Measurements from ENCODE around the gene NME2. TPM values are rescaled to one million over a fixed set of nuclear protein-coding genes. Genes with fewer than 3 reads are reported as not detected.

NME2 gene
- total RNA-seq, 1 donor from 2014 or later, result 468 TPM

- Histone ChIP-seq H3K4me1 (no peaks in the 10 kb centered on the region), H3K36me3 (no peaks in the 10 kb centered on the region), H3K27me3 (no peaks in the 10 kb centered on the region), H3K27ac (no peak overlapping the region), H3K9me3 (no peaks in the 10 kb centered on the region), H3K4me3 (no peak overlapping the region)
- no peak for DNase-seq (ENCODE audit: extremely low spot score in 2 of 2)
- intact Hi-C loops (cut with DNase I), result no loop called here
- TF ChIP-seq POLR2AphosphoS5 (IDR thresholded peaks at IDR 0.05; ENCODE audit: insufficient read depth in 1 of 2, low read depth in 1 of 2), result no peak
- TF ChIP-seq, protein P1, sequence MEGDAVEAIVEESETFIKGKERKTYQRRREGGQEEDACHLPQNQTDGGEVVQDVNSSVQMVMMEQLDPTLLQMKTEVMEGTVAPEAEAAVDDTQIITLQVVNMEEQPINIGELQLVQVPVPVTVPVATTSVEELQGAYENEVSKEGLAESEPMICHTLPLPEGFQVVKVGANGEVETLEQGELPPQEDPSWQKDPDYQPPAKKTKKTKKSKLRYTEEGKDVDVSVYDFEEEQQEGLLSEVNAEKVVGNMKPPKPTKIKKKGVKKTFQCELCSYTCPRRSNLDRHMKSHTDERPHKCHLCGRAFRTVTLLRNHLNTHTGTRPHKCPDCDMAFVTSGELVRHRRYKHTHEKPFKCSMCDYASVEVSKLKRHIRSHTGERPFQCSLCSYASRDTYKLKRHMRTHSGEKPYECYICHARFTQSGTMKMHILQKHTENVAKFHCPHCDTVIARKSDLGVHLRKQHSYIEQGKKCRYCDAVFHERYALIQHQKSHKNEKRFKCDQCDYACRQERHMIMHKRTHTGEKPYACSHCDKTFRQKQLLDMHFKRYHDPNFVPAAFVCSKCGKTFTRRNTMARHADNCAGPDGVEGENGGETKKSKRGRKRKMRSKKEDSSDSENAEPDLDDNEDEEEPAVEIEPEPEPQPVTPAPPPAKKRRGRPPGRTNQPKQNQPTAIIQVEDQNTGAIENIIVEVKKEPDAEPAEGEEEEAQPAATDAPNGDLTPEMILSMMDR (IDR thresholded peaks at IDR 0.05), result no peak
- TF ChIP-seq POLR2A (IDR thresholded peaks at IDR 0.05), result no peak
Measured at GRCh38 chr17:51128076-51128475, 38.1 kb upstream of the NME2 start.

DNA sequence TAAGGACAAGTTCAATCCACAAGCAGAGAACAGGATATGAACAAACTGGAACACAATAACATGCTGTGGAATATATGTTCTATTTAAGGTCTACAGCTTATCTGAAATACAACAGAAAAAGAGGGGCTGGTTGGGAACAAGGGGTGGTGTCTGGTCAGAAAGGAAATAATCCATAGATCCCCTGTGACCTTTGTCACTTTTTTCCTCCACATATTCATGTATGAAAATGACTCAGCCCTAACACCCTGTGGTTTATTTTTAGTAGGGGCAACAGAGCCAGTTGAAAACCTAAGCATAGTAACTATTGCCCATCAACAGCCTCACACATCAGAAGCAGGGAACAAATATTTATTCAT is 33.3 kb upstream of the NME2 start:
- Histone ChIP-seq H3K9me3 (no peaks in the 10 kb centered on the region), H3K27ac (no peak overlapping the region), H3K27me3 (no peaks in the 10 kb centered on the region), H3K36me3 (no peaks in the 10 kb centered on the region), H3K4me3 (no peak overlapping the region), H3K4me1 (no peaks in the 10 kb centered on the region)
- intact Hi-C loops (cut with DNase I), result no loop called here
- TF ChIP-seq, protein P1 (IDR thresholded peaks at IDR 0.05), result no peak
- TF ChIP-seq POLR2AphosphoS5 (IDR thresholded peaks at IDR 0.05; ENCODE audit: insufficient read depth in 1 of 2, low read depth in 1 of 2), result peak in 1 of 2 donors; percentile 18
- DNase-seq (ENCODE audit: extremely low spot score in 2 of 2), result no peak

DNA sequence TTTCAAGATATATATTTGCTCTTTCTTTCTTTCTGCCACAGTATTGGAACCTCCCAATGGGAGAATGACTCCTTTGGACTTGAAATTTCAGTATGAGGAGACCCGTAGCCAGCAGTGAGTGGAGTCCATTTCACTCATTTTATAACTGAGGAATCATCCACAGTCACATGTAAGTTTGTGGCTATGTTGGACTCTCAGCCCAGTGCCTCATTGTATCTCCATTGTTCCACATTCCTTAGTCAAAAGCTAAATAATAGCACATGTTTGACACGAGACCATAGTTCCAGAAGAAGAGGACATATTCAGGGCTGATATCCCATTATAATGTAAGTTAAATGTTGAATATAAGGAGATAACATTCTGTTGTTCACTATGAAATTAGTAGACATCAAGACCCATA is 32.8 kb upstream of the NME2 start:
- Histone ChIP-seq H3K27ac (no peak overlapping the region), H3K4me3 (no peak overlapping the region), H3K9me3 (no peaks in the 10 kb centered on the region), H3K4me1 (no peaks in the 10 kb centered on the region), H3K36me3 (no peaks in the 10 kb centered on the region), H3K27me3 (no peaks in the 10 kb centered on the region)
- intact Hi-C loops (cut with DNase I), result no loop called here
- no peak for DNase-seq (ENCODE audit: extremely low spot score in 2 of 2)
- TF ChIP-seq, protein P1 (IDR thresholded peaks at IDR 0.05), result no peak
- TF ChIP-seq POLR2A (IDR thresholded peaks at IDR 0.05) (no peak), POLR2AphosphoS5 (IDR thresholded peaks at IDR 0.05; ENCODE audit: insufficient read depth in 1 of 2, low read depth in 1 of 2) (no peak)

GRCh38 chr17:51135956-51136355 is 30.3 kb upstream of the NME2 start:
- Histone ChIP-seq H3K27me3 (no peaks in the 10 kb centered on the region), H3K36me3 (no peaks in the 10 kb centered on the region), H3K9me3 (no peaks in the 10 kb centered on the region), H3K27ac (no peak overlapping the region), H3K4me3 (no peak overlapping the region), H3K4me1 (no peaks in the 10 kb centered on the region)
- intact Hi-C loops (cut with DNase I), result no loop called here
- DNase-seq (ENCODE audit: extremely low spot score in 2 of 2), result no peak
- TF ChIP-seq, protein P1 (IDR thresholded peaks at IDR 0.05), result no peak
- TF ChIP-seq POLR2A (IDR thresholded peaks at IDR 0.05), result no peak
- TF ChIP-seq POLR2AphosphoS5 (IDR thresholded peaks at IDR 0.05; ENCODE audit: insufficient read depth in 1 of 2, low read depth in 1 of 2), result no peak

GRCh38 chr17:51142597-51142996 is 23.6 kb upstream of the NME2 start:
- Histone ChIP-seq H3K4me1 (no peaks in the 10 kb centered on the region), H3K27ac (no peak overlapping the region), H3K27me3 (no peaks in the 10 kb centered on the region), H3K9me3 (no peaks in the 10 kb centered on the region), H3K36me3 (no peaks in the 10 kb centered on the region), H3K4me3 (no peak overlapping the region)
- intact Hi-C loops (cut with DNase I), result no loop called here
- TF ChIP-seq POLR2A (IDR thresholded peaks at IDR 0.05) (no peak), POLR2AphosphoS5 (IDR thresholded peaks at IDR 0.05; ENCODE audit: insufficient read depth in 1 of 2, low read depth in 1 of 2) (no peak)
- TF ChIP-seq, protein P1 (IDR thresholded peaks at IDR 0.05), result no peak
- no peak for DNase-seq (ENCODE audit: extremely low spot score in 2 of 2)
